OCI-LY7 (cell line): ENCODE measurements around the gene YIPF2. TPM values are rescaled to one million over a fixed set of nuclear protein-coding genes. Genes with fewer than 3 reads are reported as not detected.

ENCODE experiments used
- Bru-seq: library from RNA; stranded (reverse); fragments of 400-500 nt; gene quantifications from one replicate; lab custom pipeline; 2021; lab: Mats Ljungman, UMichigan
- BruChase-seq, 2 experiments: library from RNA; stranded (reverse); fragments of 400-500 nt; gene quantifications; one replicate each; lab custom pipeline; 2021; lab: Mats Ljungman, UMichigan
- BruUV-seq: library from RNA; stranded (reverse); fragments of 400-500 nt; replicated peaks from 2 replicates; lab custom pipeline; 2021; lab: Mats Ljungman, UMichigan
- CTCF ChIA-PET: fragments of 300-600 bp; sonication (Branson Sonifier 250); formaldehyde crosslinking; loops from one replicate; lab custom pipeline; 2022; ENCODE audit warnings: antibody characterized with exemption; ENCODE audit not compliant: unreplicated experiment; lab: Charles Lee
- POLR2A ChIA-PET: fragments of 300-600 bp; sonication (Branson Sonifier 250); formaldehyde crosslinking; loops from one replicate; lab custom pipeline; 2022; ENCODE audit warnings: antibody characterized with exemption; lab: Charles Lee
- DNase-seq: peaks from one replicate; pipeline ENCODE4 v3.0.0-alpha.2; 2015; ENCODE audit warnings: low spot score
- H2AFZ ChIP-seq: fragments of 200-600 bp; sonication (generic), shearing (Covaris generic); 2 replicates; pipeline ENCODE4 v1.6.1; 2014; ENCODE audit warnings: mild to moderate bottlenecking, antibody characterized with exemption, low read length, moderate library complexity
- H3K27ac ChIP-seq: fragments of 200-600 bp; sonication (generic); 2 replicates; pipeline ENCODE4 v1.5.1; 2014; ENCODE audit warnings: mixed run types, low read depth, mild to moderate bottlenecking, moderate library complexity, low read length, inconsistent platforms; ENCODE audit not compliant: poor library complexity, severe bottlenecking
- H3K36me3 ChIP-seq: fragments of 200-600 bp; sonication (generic); 2 replicates; pipeline ENCODE4 v1.6.1; 2014; ENCODE audit warnings: mild to moderate bottlenecking, antibody characterized with exemption, low read length, moderate library complexity, mixed read lengths; ENCODE audit not compliant: insufficient read depth
- H3K4me1 ChIP-seq: fragments of 200-600 bp; sonication (generic); 2 replicates; pipeline ENCODE4 v1.5.1; 2014; ENCODE audit warnings: mild to moderate bottlenecking, low read length; ENCODE audit not compliant: insufficient read depth, poor library complexity, severe bottlenecking
- H3K4me2 ChIP-seq: fragments of 200-600 bp; sonication (generic); 2 replicates; pipeline ENCODE4 v1.6.1; 2014; ENCODE audit warnings: mild to moderate bottlenecking, low read length
- H3K4me3 ChIP-seq: fragments of 200-600 bp; sonication (generic); 2 replicates; pipeline ENCODE4 v1.5.1; 2014; ENCODE audit warnings: mild to moderate bottlenecking, low read depth, low read length; ENCODE audit not compliant: poor library complexity, severe bottlenecking
- H3K79me2 ChIP-seq: fragments of 200-600 bp; sonication (generic); 2 replicates; pipeline ENCODE4 v1.6.1; 2016; ENCODE audit warnings: low read depth, mild to moderate bottlenecking, low read length, moderate library complexity, mixed read lengths; ENCODE audit not compliant: insufficient read depth
- H3K9me2 ChIP-seq: fragments of 200-600 bp; sonication (generic); 2 replicates; pipeline ENCODE4 v1.6.1; 2016; ENCODE audit warnings: mild to moderate bottlenecking, low read length, mixed read lengths; ENCODE audit not compliant: insufficient read depth
- H3K9me3 ChIP-seq: fragments of 200-600 bp; sonication (generic); 2 replicates; pipeline ENCODE4 v1.6.1; 2014; ENCODE audit warnings: mild to moderate bottlenecking, mixed run types, low read length, mixed read lengths
- H4K20me1 ChIP-seq: fragments of 200-600 bp; sonication (generic); 2 replicates; pipeline ENCODE4 v1.6.1; 2014; ENCODE audit warnings: mild to moderate bottlenecking, antibody characterized with exemption, low read length, moderate library complexity, mixed read lengths; ENCODE audit not compliant: insufficient read depth
- CTCF ChIP-seq: fragments of 200-600 bp; sonication (generic); conservative IDR thresholded peaks from 2 replicates; pipeline ENCODE4 v1.5.1; 2014; ENCODE audit warnings: mild to moderate bottlenecking, antibody characterized with exemption, low read length, moderate library complexity, mixed read lengths
- EZH2phosphoT487 ChIP-seq: fragments of 200-600 bp; sonication (generic); IDR thresholded peaks from 2 replicates; pipeline ENCODE4 v1.6.1; 2018; ENCODE audit warnings: low read depth, borderline replicate concordance, mild to moderate bottlenecking, mixed run types, antibody characterized with exemption, low read length, moderate library complexity, mixed read lengths
- intact Hi-C: fragments of 100-400 bp; cut with micrococcal nuclease; formaldehyde crosslinking; loops from one replicate; pipeline ENCODE4 v1.10.0; 2022; ENCODE audit not compliant: unreplicated experiment
- long read RNA-seq: library from polyadenylated mRNA; stranded (forward); transcript quantifications from one replicate; pipeline ENCODE4 v2.0.0, GENCODE V29; 2022
- total RNA-seq, 2 experiments: library from RNA; depleted of rRNA in 1 of 2; stranded (reverse); fragments of >200 nt in 1 of 2; shearing (Covaris generic) in 1 of 2; gene quantifications; 2 replicates each; pipeline ENCODE4 v1.2.3, GENCODE V29; 2014 to 2022

Gene YIPF2
- 26.7 and 31.8 TPM in 2 replicates for total RNA-seq (2014; rRNA removed; shearing (Covaris generic))
- total RNA-seq (2022) = 27.5 and 31.5 TPM in 2 replicates
- percentile 43 among the genes with signal in this experiment for Bru-seq, nascent RNA
- percentile 56 among the genes with signal in this experiment for BruChase-seq, experiment 1, labeled RNA remaining after a 6-hour chase
- BruChase-seq, experiment 2, labeled RNA remaining after a 2-hour chase = percentile 54 among the genes with signal in this experiment
- long read RNA-seq, partial matches to known transcripts = 0 of 12 reads
- long read RNA-seq, other reads (novel, unspliced or antisense) = 8 of 12 reads

GRCh38 chr19:10928563-10929401, at the start of gene YIPF2, which contains the start of gene TIMM29:
YIPF2 (minus strand) TSS chr19:10928639; CDS start chr19:10928410, 229 bp downstream.
TIMM29 (plus strand) TSS chr19:10928811; CDS start chr19:10928823, 12 bp downstream.
- Histone ChIP-seq H3K4me2 (peak within 1 kb of the TSS; percentile 91), H3K79me2 (peaks cover 27% of the 10 kb centered on the region), H3K9me2 (no peaks in the 10 kb centered on the region), H3K4me1 (peaks cover 21% of the 10 kb centered on the region), H2AFZ (peak within 1 kb of the TSS; percentile 12; the same call in 1 of the 2 replicates), H3K27ac (peak within 1 kb of the TSS; percentile 29), H3K4me3 (peak within 1 kb of the TSS; percentile 82), H3K9me3 (no peaks in the 10 kb centered on the region), H3K36me3 (peaks cover 21% of the 10 kb centered on the region), H4K20me1 (no peaks in the 10 kb centered on the region)
- POLR2A ChIA-PET = no interaction called here
- TF ChIP-seq EZH2phosphoT487 (no peak), CTCF (no peak)
- no TSS peak for BruUV-seq
- intact Hi-C loops = loop anchor here (1.0 kb wide), 1 partner anchor 57 kb away; the partner anchor contains the start of gene CARM1
- CTCF ChIA-PET = no interaction called here
- peak; percentile 98 for DNase-seq

GRCh38 chr19:10977742-10978092, 49.3 kb upstream of the YIPF2 start:
- H3K9me2 ChIP-seq = no peaks in the 10 kb centered on the region
- peak overlapping the region; percentile 84 for H3K4me2 ChIP-seq
- H3K36me3 ChIP-seq = peaks cover 58% of the 10 kb centered on the region
- peak overlapping the region; percentile 99 for H3K27ac ChIP-seq
- peaks cover 97% of the 10 kb centered on the region for H3K79me2 ChIP-seq
- TF ChIP-seq CTCF (no peak), EZH2phosphoT487 (no peak)
- H3K9me3 ChIP-seq = no peaks in the 10 kb centered on the region
- CTCF ChIA-PET = no interaction called here
- no TSS peak for BruUV-seq
- H2AFZ ChIP-seq = no peak overlapping the region
- H3K4me3 ChIP-seq = peak overlapping the region; percentile 55
- peaks cover 23% of the 10 kb centered on the region for H4K20me1 ChIP-seq
- intact Hi-C loops = loop anchor here (10.0 kb wide), 2 partner anchors 217 to 743 kb away; partner anchors contain the start of genes KANK2 and S1PR2
- peaks cover 93% of the 10 kb centered on the region for H3K4me1 ChIP-seq
- peak; percentile 65 for DNase-seq
- POLR2A ChIA-PET = interaction anchor here (4.5 kb wide), 1 partner anchor 11 kb away, joined by 43 read pairs; no protein-coding TSS in a partner anchor
